ENCODE measurements around the gene BACH2. TPM values are rescaled to one million over a fixed set of nuclear protein-coding genes. Genes with fewer than 3 reads are reported as not detected.

Gene BACH2
- polyA plus RNA-seq, 1 donor (not counting 4 experiments of a cell fraction or from before 2014, with no cell fraction given): 0.50 TPM

DNA sequence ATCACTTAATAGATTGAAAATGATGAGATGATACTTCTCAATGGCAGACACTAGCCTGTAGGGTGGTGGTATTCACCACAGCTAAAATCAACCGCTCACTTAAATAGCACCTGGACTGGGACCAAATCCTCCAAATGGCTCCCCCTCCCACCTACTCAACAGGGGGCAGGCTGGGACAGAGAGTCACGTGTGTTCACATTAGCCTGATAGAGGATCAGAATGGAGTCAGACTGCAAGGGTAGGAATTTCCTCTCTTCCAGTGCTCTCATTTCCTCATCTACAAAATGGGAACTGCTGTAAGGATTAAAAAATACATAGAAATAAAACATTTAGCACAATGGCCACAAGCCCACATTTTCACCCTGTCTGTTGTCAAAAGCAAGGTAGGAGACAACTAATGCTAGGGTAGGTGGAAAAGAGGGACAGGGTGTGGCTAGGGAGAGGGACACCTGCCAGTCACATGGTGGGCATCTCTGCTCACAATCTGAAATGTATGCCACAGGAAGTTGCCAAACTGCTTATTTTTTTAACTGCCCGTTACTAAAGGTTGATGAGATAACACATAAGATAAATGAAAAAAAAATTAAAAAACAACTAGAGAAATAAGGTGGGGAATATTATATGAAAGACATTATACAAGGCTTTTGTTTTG is 55.3 kb downstream of the BACH2 start:
- no peak for FAIRE-seq
- H3K36me3 ChIP-seq (ENCODE audit: control insufficient read depth in 2 of 2, extremely low read depth in 1 of 2, insufficient read depth in 2 of 2, low read length in 2 of 2): no peaks in the 10 kb centered on the region
- TF ChIP-seq CTCF (optimal IDR thresholded peaks at IDR 0.05 in 1 of 3, IDR thresholded peaks at IDR 0.05 in 1 of 3, conservative IDR thresholded peaks at IDR 0.05 in 1 of 3; ENCODE audit: extremely low read depth in 1 of 3, insufficient read depth in 2 of 3, low read length in 3 of 3) (no peak), EZH2 (IDR thresholded peaks at IDR 0.05; ENCODE audit: low read length) (no peak)
- H3K4me1 ChIP-seq (ENCODE audit: control insufficient read depth, extremely low read depth, insufficient read depth, low read length): peaks cover 4% of the 10 kb centered on the region
- no peak overlapping the region for H3K9ac ChIP-seq (ENCODE audit: control insufficient read depth, extremely low read depth, insufficient read depth, low read length)
- H2AFZ ChIP-seq (ENCODE audit: control insufficient read depth, low read length): no peak overlapping the region
- dilution Hi-C loops (cut with MboI; ENCODE audit: extremely low pct_ligation_motif_present, low sequenced_read_pairs): no loop called here
- no peak for DNase-seq (ENCODE audit: low read depth, low spot score)
- H3K9me3 ChIP-seq (ENCODE audit: control insufficient read depth, low read depth, low read length): no peaks in the 10 kb centered on the region
- H3K27me3 ChIP-seq (ENCODE audit: control insufficient read depth, extremely low read depth, insufficient read depth, low read length): no peaks in the 10 kb centered on the region
- no peak overlapping the region for H3K4me3 ChIP-seq (ENCODE audit: control insufficient read depth in 2 of 3, extremely low read depth in 1 of 3, insufficient read depth in 2 of 3, low read depth in 1 of 3, low read length in 3 of 3)
- no peaks in the 10 kb centered on the region for H3K9me1 ChIP-seq (ENCODE audit: control insufficient read depth, extremely low read depth, insufficient read depth, low read length)
- no peak overlapping the region for H3K4me2 ChIP-seq (ENCODE audit: control insufficient read depth, extremely low read depth, insufficient read depth, low read depth, low read length)
- H4K20me1 ChIP-seq (ENCODE audit: control insufficient read depth, extremely low read depth, insufficient read depth, low read length): no peaks in the 10 kb centered on the region
- H3K27ac ChIP-seq (ENCODE audit: control insufficient read depth, insufficient read depth, low read length): no peak overlapping the region
- H3K79me2 ChIP-seq (ENCODE audit: control insufficient read depth, insufficient read depth, low read length): no peaks in the 10 kb centered on the region

DNA sequence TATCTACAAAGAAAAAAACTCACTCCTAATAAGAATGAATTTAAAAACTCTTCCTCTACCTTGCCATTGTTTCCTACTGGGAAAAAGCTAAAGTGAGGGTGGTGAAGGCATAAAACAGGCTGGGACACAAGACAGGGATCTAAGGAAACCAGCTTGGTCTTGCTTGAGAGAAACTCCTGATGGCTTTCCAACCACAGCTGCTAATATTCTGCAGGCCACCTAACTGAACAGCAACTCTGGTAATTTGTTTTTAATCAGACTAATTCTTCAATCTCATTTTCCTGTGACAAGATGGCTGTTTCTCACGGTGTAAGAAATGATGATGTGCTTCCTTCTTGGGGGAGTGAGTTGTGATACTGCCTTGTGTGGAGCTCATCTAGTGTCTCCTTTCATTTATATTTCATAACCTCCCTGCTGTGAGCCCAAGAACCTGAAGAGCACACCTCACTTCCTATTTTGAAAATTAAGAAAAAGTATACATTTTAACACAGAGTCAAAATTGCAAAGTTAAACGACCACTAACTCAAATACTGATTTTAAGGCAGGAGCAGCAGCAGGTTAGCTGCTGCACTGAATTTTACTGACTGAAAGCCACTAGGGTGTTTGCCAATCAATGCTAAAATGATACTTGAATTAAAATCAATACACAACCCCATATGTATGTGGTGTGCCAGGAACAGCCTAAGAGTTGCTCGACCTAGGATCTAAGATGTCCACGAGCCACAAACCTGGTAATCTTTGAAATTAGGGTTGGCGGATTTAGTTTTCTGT is 58.0 kb downstream of the BACH2 start:
- DNase-seq (ENCODE audit: low read depth, low spot score): no peak
- Histone ChIP-seq H3K9me3 (ENCODE audit: control insufficient read depth, low read depth, low read length) (no peaks in the 10 kb centered on the region), H3K4me1 (ENCODE audit: control insufficient read depth, extremely low read depth, insufficient read depth, low read length) (peaks cover 4% of the 10 kb centered on the region), H3K27me3 (ENCODE audit: control insufficient read depth, extremely low read depth, insufficient read depth, low read length) (no peaks in the 10 kb centered on the region), H3K27ac (ENCODE audit: control insufficient read depth, insufficient read depth, low read length) (no peak overlapping the region), H4K20me1 (ENCODE audit: control insufficient read depth, extremely low read depth, insufficient read depth, low read length) (no peaks in the 10 kb centered on the region), H3K9me1 (ENCODE audit: control insufficient read depth, extremely low read depth, insufficient read depth, low read length) (no peaks in the 10 kb centered on the region), H2AFZ (ENCODE audit: control insufficient read depth, low read length) (no peak overlapping the region), H3K79me2 (ENCODE audit: control insufficient read depth, insufficient read depth, low read length) (no peaks in the 10 kb centered on the region), H3K9ac (ENCODE audit: control insufficient read depth, extremely low read depth, insufficient read depth, low read length) (no peak overlapping the region), H3K4me3 (ENCODE audit: control insufficient read depth in 2 of 3, extremely low read depth in 1 of 3, insufficient read depth in 2 of 3, low read depth in 1 of 3, low read length in 3 of 3) (no peak overlapping the region), H3K4me2 (ENCODE audit: control insufficient read depth, extremely low read depth, insufficient read depth, low read depth, low read length) (no peak overlapping the region), H3K36me3 (ENCODE audit: control insufficient read depth in 2 of 2, extremely low read depth in 1 of 2, insufficient read depth in 2 of 2, low read length in 2 of 2) (no peaks in the 10 kb centered on the region)
- dilution Hi-C loops (cut with MboI; ENCODE audit: extremely low pct_ligation_motif_present, low sequenced_read_pairs): no loop called here
- TF ChIP-seq CTCF (optimal IDR thresholded peaks at IDR 0.05 in 1 of 3, IDR thresholded peaks at IDR 0.05 in 1 of 3, conservative IDR thresholded peaks at IDR 0.05 in 1 of 3; ENCODE audit: extremely low read depth in 1 of 3, insufficient read depth in 2 of 3, low read length in 3 of 3) (no peak), EZH2 (IDR thresholded peaks at IDR 0.05; ENCODE audit: low read length) (no peak)
- no peak for FAIRE-seq

Measured in keratinocyte (primary cell).